ENCODE data around the gene RBPJL.
"Not testable (repeated sequence)": the region's sequence is repeated elsewhere in the genome, so short reads cannot be mapped to it uniquely, and the experiment has no call there.

Gene RBPJL

GRCh38 chr20:45342855-45343531 is 36.4 kb downstream of the RBPJL start:
- no peak for DNase-seq (ENCODE audit: low spot score)

- DNase-seq (ENCODE audit: low spot score) = no peak
These were observed 37.0 kb downstream of the RBPJL start for GRCh38 chr20:45343532-45344167.

DNA sequence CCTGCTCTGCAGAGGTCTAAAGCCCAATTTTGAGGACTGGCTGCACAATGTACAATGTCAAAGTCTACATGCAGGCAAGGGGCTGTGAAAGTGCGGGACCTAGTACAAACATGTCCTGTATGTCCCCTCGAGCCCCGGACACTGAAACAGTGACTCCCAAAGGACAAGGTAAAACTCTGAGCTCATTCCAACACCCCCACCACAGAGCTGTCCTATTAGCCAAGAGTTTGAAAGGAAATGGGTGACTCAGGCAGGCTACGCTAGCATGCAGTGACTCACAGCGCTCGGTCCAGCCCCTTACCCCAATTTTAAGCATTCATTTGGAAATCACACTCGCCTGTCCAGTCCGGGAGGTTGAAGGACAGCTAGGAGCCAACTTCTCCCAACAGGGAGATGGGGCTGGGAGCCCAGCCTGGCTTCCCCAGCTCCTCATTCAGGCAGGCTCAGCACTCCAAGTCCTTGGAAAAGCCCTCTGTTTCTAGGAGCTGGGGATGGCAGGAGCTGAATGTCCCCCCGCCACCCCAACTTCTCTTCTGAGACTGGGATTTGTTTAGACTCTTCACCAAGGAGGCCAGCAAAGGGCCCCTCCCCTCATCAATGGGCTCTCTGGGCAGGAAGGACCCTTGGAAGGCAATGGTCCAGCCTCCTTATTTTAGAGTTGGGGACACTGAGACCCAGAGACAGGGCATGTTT is 37.7 kb downstream of the RBPJL start:
- no peak for DNase-seq (ENCODE audit: low spot score)

DNA sequence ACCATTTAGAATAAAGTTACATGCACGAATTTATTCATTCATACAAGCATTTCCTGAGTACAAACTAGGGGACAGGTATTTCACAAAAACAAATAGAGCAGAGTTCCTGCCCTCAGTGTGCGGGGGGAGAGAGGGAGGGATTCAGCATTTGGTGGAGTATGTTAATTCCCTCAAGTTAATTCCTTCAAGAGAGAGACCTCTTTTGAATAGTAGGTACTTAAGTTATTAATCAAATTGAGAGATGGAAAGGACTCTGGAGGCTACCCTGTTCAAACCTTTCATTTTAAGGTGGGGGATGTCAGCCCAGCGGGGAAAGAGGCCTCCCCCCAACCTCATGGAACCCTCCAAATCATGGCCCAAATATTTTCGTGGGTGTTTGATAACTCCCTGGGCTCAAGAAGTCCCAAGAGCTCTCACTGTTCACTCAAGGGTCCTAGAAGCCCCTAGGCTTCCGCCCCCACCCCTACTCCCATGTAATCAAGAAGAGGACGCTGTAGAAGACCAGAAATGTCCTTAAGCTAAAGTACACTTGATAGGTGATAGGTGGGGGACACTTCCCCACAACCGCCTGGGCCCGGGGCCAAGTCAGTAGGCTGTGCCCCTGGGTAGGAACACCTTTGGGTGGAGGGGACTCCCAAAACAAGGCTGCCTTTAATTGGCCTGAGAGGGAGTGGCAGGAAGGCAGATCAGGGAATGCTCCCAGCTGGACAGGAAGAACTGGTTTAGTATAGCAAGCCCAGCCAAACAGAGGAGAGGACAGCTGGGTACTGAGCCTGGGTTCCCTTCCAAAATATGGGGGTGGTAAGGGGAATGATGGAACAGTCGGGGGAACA is 38.7 kb downstream of the RBPJL start:
- no peak for DNase-seq (ENCODE audit: low spot score)

GRCh38 chr20:45346291-45346718 is 39.7 kb downstream of the RBPJL start:
- DNase-seq (ENCODE audit: low spot score) = no peak

- no peak for DNase-seq (ENCODE audit: low spot score)
These were observed 40.2 kb downstream of the RBPJL start for GRCh38 chr20:45346851-45347250.

GRCh38 chr20:45347297-45347935 is 40.8 kb downstream of the RBPJL start:
- no peak for DNase-seq (ENCODE audit: low spot score)

GRCh38 chr20:45347936-45348778 is 41.5 kb downstream of the RBPJL start, which contains the start of gene SDC4:
TSS of gene SDC4 (minus strand) at chr20:45348424. CDS start at chr20:45348384, 40 bp downstream.
- peak; percentile 82 for DNase-seq (ENCODE audit: low spot score)

DNA sequence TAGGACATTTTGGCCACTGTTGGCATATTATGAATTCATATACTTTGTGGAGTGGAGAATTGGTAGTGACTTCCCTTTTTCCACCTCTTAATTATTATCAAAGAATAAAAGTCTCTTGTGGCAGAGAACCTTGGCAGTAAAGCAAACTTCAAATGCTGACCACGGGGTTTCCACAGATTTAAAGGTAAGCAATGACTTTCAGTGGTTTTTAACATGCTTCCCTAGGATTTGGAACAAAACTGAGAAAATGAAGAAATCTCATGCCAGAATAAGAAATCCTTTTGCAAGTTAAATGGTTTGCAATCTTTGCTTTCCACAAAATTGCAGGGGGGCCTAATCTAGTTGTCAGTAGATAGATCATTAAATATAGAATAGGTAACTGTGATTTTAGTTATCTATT is 43.6 kb downstream of the RBPJL start:
- no peak for DNase-seq (ENCODE audit: low spot score)

GRCh38 chr20:45350795-45351194 is 44.2 kb downstream of the RBPJL start:
- not testable (repeated sequence) for DNase-seq (ENCODE audit: low spot score)

- DNase-seq (ENCODE audit: low spot score) = no peak
These were observed 46.1 kb downstream of the RBPJL start for GRCh38 chr20:45352729-45353128.

GRCh38 chr20:45353746-45354145 is 47.1 kb downstream of the RBPJL start:
- DNase-seq (ENCODE audit: low spot score) = no peak

GRCh38 chr20:45354423-45355208 is 48.0 kb downstream of the RBPJL start:
- DNase-seq (ENCODE audit: low spot score) = no peak

DNA sequence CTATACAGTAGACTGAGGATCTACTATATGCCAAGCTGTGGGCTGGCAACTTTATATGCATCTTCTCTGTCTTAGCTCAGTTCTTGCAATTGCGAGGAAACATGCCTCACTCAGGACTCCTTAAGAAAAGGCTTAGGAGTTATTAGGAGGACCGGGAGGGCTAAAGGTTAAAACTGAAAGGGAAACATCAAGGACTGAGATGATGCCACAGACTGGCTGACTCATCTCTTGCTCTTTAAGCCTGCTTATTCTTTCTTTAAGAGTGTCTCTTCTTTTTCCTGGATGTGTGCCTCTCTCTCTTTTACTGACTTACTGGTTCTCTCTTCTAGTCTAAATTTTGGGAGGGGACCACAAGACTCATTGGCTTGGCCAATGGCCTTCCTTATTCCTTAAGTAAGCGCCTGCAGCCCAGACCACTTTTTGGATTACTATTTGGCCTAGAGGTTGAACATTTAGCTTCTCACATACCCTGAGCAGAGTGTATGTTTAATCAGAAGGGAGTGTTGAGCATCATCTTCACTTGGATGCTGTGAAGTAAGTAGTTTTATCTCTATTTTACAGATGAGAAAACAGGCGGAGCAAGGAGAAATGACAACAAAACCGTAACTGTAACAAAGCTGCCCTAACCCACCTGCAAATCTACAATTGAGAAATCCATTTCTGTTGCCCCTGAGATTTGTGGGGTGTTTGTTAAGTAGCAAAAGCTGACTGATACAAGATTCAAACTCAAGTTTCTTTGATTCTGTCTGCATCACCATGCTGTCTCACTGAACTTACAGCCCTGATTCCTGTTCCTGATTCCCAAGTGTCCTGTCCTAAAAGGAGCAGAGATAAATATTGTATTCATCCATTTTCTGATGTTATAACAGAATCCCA is 48.8 kb downstream of the RBPJL start:
- no peak for DNase-seq (ENCODE audit: low spot score)

- no peak for DNase-seq (ENCODE audit: low spot score)
These were observed 51.8 kb downstream of the RBPJL start for GRCh38 chr20:45358282-45359068.

DNA sequence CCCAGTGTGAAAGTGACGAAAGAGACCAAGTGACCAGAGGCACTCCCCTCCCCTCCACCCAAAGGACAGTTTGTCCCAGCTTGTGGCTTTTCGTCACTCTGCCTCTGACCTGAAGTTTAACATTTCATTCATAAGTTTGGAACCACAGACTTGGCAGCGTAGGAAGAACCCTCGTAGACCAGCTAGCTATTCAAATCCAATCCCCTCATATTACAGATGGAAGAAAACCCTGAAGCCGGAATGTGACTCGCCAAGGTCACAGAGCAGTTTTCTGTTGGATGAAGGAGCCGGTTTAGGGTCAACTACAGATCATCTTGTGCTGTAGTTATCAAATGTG is 52.4 kb downstream of the RBPJL start:
- DNase-seq (ENCODE audit: low spot score) = no peak

- no peak for DNase-seq (ENCODE audit: low spot score)
These were observed 52.9 kb downstream of the RBPJL start for GRCh38 chr20:45359406-45360148.

GRCh38 chr20:45361793-45362192 is 55.2 kb downstream of the RBPJL start:
- no peak for DNase-seq (ENCODE audit: low spot score)
